GM12801 (cell line): Measurements from ENCODE around the gene ANP32A.

Experiments used
- TF ChIP-seq, protein P1 (sequence below): IDR thresholded peaks from one replicate; pipeline ENCODE4 v1.5.1; 2011; ENCODE audit warnings: control low read depth; ENCODE audit not compliant: insufficient read length; ENCODE audit errors: extremely low read depth

Gene ANP32A

DNA sequence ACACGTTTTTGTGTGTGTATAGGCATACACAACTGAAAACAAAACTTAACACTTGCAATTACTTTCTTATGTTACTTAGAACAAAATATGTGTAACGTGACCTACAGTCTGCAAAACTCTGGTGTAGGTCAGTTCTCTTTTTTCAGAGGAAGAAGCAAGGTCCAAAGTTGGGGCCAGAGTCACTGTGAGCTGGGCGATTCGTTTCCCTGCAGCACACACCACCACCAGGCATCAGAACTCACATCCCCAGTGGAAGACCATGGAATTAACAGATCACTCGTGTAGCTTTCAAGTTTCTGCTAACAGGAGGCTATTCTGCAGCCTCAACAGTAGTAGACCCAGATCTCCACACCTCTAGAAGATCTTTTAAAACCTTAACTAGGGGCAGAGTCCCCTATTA is 25.8 kb downstream of the ANP32A start:
- TF ChIP-seq, protein P1, sequence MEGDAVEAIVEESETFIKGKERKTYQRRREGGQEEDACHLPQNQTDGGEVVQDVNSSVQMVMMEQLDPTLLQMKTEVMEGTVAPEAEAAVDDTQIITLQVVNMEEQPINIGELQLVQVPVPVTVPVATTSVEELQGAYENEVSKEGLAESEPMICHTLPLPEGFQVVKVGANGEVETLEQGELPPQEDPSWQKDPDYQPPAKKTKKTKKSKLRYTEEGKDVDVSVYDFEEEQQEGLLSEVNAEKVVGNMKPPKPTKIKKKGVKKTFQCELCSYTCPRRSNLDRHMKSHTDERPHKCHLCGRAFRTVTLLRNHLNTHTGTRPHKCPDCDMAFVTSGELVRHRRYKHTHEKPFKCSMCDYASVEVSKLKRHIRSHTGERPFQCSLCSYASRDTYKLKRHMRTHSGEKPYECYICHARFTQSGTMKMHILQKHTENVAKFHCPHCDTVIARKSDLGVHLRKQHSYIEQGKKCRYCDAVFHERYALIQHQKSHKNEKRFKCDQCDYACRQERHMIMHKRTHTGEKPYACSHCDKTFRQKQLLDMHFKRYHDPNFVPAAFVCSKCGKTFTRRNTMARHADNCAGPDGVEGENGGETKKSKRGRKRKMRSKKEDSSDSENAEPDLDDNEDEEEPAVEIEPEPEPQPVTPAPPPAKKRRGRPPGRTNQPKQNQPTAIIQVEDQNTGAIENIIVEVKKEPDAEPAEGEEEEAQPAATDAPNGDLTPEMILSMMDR, result no peak

DNA sequence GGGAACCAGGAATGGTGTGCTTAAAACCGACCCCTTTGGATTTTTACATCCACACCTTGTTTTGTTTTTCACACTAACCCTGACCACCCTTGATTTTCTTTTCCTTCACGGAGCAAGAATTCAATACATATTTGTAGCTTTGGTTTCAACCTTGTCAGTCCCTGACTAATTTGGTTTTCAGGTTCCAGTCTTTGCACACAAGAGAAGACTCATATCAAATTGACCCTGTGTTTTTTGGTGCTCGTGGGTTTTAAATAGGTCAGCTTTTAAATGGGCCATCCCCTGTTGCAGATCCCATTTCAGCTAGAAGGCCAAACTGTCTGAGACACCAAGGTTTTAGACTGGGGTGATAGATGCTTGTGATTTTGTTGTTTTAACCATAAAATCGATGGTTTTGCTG is 26.4 kb downstream of the ANP32A start:
- TF ChIP-seq, protein P1, result no peak

DNA sequence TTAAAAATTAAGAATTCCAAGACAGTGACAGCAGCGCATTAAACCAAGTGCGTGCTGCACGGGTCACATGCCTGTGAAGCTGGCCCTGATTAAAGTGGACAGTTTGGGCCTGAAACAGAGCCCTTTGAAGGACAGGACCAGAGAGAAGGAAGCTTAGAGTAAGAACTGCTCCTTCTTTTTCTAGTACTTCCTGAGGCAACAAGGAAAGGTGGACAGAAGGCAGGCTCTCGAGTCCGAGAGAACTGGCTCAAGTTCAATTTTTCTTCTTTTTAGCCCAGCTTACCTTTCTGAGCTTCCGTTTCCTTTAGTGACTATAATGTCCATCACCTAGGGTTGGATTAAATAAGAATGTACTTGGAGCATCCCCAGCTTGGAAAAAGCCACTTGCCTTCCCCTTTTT is 26.9 kb downstream of the ANP32A start:
- TF ChIP-seq, protein P1, result no peak

DNA sequence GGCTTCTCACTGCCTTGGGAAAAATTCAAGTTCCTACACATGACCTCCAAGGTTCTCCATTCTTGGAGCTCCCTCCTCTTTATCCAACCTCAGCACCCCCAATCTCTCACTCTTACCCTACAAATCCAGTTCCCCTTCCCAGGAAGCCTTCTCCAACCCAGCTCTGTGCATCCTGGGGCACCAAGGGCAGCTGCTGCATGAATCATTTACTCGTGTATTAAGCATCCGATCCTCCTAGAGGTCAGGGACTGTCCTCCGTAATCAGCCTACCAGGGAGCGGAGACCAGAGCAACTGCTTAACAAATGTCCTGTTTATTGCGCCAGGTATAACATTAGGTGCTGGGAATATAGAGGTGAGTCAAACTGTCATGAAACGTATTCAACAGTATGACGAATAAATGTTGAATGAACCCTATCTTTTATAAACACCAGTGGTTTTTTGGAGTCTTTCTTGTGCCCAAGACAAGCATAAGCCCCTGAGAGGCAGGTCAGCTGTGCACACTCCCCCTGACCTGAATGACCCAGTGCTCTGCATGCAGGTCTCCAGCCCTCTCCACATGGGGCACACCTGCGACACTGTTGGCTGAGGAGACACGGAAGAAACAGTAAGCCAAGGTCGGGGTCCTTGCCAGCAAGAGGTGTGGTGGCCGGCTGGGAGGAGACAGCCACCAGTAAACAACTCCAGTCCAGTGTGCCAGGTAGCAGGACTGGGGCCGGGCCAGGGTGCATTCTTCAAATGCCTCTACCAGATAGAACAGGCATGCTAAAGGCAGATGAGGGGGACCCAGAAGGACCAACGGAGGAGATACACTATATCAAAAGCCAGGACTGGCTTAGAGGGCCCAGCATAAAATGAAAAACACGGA is 27.6 kb downstream of the ANP32A start:
- TF ChIP-seq, protein P1, result no peak

DNA sequence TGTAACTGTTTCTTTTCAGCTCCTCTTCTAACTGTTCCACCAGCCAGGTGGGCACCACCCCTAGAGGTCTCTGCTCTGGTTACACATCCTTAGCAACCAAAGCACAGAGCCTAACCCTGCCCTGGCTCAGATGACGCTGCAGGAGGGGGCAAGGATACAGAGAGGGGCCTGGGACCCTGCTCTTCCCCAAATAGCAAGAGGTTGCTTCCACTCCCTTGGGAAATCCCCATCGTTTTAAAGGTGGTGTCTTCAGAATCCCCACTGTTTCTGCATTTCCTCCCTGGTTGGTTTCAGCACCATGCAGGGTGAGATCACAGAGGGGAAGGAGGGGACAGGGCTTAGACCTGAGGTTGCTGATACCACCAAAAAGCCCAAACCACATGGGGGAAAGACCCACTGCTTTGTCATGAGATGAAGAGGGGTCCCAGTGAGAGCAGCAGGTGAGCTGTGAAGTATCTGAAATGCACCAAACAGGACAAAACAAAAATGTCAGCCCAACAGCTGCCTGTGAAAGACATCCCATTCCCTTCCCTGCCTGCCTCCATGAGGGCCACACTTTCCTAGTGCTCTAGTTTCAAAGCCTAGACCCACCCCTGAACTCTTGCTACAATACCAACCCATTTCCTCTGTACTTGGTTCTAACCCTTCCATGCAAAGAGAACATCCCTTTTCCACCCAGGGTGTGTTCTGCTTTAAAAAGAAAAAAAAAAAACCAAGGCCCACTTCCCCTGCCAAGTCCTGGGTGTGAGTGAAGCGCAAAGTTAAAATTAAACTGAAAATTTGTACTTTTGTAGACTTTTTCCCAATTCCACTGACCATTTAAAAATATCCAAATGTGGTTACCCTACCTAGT is 29.0 kb downstream of the ANP32A start:
- TF ChIP-seq, protein P1, result no peak

DNA sequence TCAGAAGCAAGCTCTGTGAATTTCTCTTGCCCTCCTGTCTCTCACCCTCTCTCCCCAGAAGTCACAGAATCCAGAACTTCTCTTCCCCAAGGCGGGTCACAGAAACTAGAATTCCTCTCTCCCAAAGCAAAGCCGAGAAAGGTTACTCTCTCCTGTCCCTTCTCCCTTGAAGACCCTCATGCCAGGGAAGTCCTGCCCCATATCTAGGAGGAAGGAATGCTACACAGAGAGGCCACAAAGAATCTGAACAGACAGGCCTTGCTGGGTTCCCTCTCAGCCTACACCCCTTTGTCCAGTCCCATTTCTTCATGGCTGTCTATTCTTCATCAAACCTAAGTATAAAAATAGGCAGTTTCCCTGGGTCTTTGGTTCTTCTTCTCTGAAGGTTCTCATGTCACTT is 29.8 kb downstream of the ANP32A start:
- TF ChIP-seq, protein P1, result no peak

DNA sequence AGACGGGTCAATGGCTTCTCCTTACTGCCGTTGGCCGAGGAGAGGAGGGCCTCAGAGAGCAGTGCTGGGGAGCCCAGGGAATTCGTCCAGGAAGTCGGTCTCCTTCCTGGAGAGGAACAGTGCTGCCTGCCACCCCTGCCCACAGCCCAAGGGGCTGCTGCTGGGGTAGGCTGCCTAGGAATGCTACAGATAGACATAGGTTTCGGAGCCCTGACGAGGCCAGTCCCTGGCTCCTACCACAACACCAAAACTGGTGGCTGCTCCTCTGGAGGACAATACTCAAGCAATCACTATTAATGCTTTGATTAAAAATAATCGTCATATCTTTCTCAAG is 30.5 kb downstream of the ANP32A start:
- TF ChIP-seq, protein P1, result no peak
